K562 (cell line): ENCODE results near the gene SAPCD1. TPM values are rescaled to one million over a fixed set of nuclear protein-coding genes. Genes with fewer than 3 reads are reported as not detected.

Experiments used
- CTCFL ChIP-seq: IDR thresholded peaks from 2 replicates; pipeline ENCODE4 v1.6.1; 2011; ENCODE audit warnings: borderline replicate concordance, low read depth, mild to moderate bottlenecking, moderate library complexity, low read length; ENCODE audit not compliant: insufficient read depth, poor library complexity, severe bottlenecking
- ETV5 ChIP-seq: sonication (generic); formaldehyde crosslinking; IDR thresholded peaks from 2 replicates; pipeline ENCODE4 v1.4.0; 2020; ENCODE audit warnings: low read depth, mild to moderate bottlenecking, missing genetic modification reagents
- EZH2 ChIP-seq: IDR thresholded peaks from 2 replicates; pipeline ENCODE4 v1.6.1; 2012; ENCODE audit warnings: low read depth, mild to moderate bottlenecking, inconsistent platforms, low read length, borderline replicate concordance
- HLTF ChIP-seq: fragments of 450-650 bp; IDR thresholded peaks from 2 replicates; pipeline ENCODE4 v1.6.1; 2016
- HMGXB4 ChIP-seq: sonication (generic); formaldehyde crosslinking; IDR thresholded peaks from 2 replicates; pipeline ENCODE4 v1.8.1; 2023; ENCODE audit warnings: mild to moderate bottlenecking, missing genetic modification reagents
- ID3 ChIP-seq, 2 experiments: fragments of 250-450 bp in 1 of 2; fragments of 450-650 bp in 1 of 2; sonication (Bioruptor Pico) in 1 of 2; IDR thresholded peaks; 2 replicates each; pipeline versions ENCODE4 v1.6.1 to v1.8.0; 2016 to 2021; ENCODE audit warnings: mild to moderate bottlenecking in 2 of 2, moderate library complexity in 2 of 2, missing compliant biosample characterization in 1 of 2, missing genetic modification characterization in 1 of 2
- JUND ChIP-seq, 2 experiments: IDR thresholded peaks; 2 replicates in 1 of 2; 3 replicates in 1 of 2; pipeline ENCODE4 v1.6.1; 2011; ENCODE audit warnings: borderline replicate concordance in 2 of 2, low read depth in 2 of 2, low read length in 2 of 2, improper control_type of control experiment in 1 of 2, missing biosample characterization in 1 of 2, missing genetic modification characterization in 1 of 2, missing genetic modification reagents in 1 of 2
- NBN ChIP-seq: fragments of 450-650 bp; IDR thresholded peaks from 2 replicates; pipeline ENCODE4 v1.6.1; 2016; ENCODE audit warnings: low read depth, mild to moderate bottlenecking
- OTX1 ChIP-seq: fragments of 450-650 bp; formaldehyde crosslinking; IDR thresholded peaks from 2 replicates; pipeline ENCODE4 v1.4.0; 2022; ENCODE audit warnings: mild to moderate bottlenecking
- PTBP1 ChIP-seq: fragments of 200-400 bp; formaldehyde crosslinking; IDR thresholded peaks from 2 replicates; pipeline ENCODE4 v1.6.1; 2017; ENCODE audit warnings: low read depth, low read length
- RCOR1 ChIP-seq, 2 experiments: IDR thresholded peaks; 2 replicates each; pipeline ENCODE4 v1.6.1; 2012; ENCODE audit warnings: low read depth in 2 of 2, low read length in 2 of 2, borderline replicate concordance in 1 of 2, improper control_type of control experiment in 1 of 2
- RUNX1 ChIP-seq: sonication (generic); IDR thresholded peaks from 2 replicates; pipeline ENCODE4 v1.6.1; 2016; ENCODE audit warnings: antibody characterized with exemption, low read depth
- SMAD3 ChIP-seq: fragments of 450-650 bp; formaldehyde crosslinking; conservative IDR thresholded peaks from 2 replicates; pipeline ENCODE4 v1.4.0; 2020; ENCODE audit warnings: mild to moderate bottlenecking
- SP1 ChIP-seq: sonication (generic); formaldehyde crosslinking; IDR thresholded peaks from 2 replicates; pipeline ENCODE4 v1.8.1; 2022; ENCODE audit warnings: mild to moderate bottlenecking, missing genetic modification reagents
- TAF9B ChIP-seq: fragments of 450-650 bp; IDR thresholded peaks from 2 replicates; pipeline ENCODE4 v1.6.1; 2018; ENCODE audit warnings: mild to moderate bottlenecking; ENCODE audit not compliant: partially characterized antibody
- ZNF41 ChIP-seq: fragments of 250-450 bp; sonication (Bioruptor Pico); conservative IDR thresholded peaks from 2 replicates; pipeline ENCODE4 v1.4.0; 2020; ENCODE audit warnings: mild to moderate bottlenecking
- ZNF507 ChIP-seq: conservative IDR thresholded peaks from 2 replicates; pipeline ENCODE4 v1.6.1; 2017; ENCODE audit warnings: missing genetic modification characterization, missing compliant biosample characterization
- ZNF512 ChIP-seq: IDR thresholded peaks from 2 replicates; pipeline ENCODE4 v1.6.1; 2016; ENCODE audit warnings: missing genetic modification characterization, missing compliant biosample characterization
- ZNF830 ChIP-seq: fragments of 250-450 bp; sonication (Bioruptor Pico); IDR thresholded peaks from 2 replicates; pipeline ENCODE4 v1.5.0; 2021; ENCODE audit warnings: mild to moderate bottlenecking
- polyA plus RNA-seq, 8 experiments: library from polyadenylated mRNA; depleted of rRNA in 4 of 8; stranded (reverse) in 5 of 8; unstranded in 3 of 8; fragments of >200 nt; fragmentation: Nextera tagmentation in 2 of 8; fragmentation: Illumina TruSeq in 1 of 8; extraction: Ambion mirVana in 2 of 8; extraction: Trizol in 1 of 8; gene quantifications; 2 replicates each; pipeline versions ENCODE4 v1.2.1 to v1.2.3, GENCODE V29; 2011 to 2014; ENCODE audit warnings: inconsistent platforms in 1 of 8, missing spikeins in 1 of 8
- total RNA-seq, 7 experiments: library from RNA; depleted of rRNA in 6 of 7; stranded (reverse); fragments of >200 nt in 6 of 7; fragmentation: Illumina TruSeq in 2 of 7; extraction: Trizol in 2 of 7; gene quantifications; 2 replicates each; pipeline versions ENCODE4 v1.2.1 to v1.2.3, GENCODE V29; 2011 to 2021; ENCODE audit warnings: low replicate concordance in 1 of 7

Gene SAPCD1
- total and polyA plus RNA-seq, 9 of the 15 experiments (the other 6 are each of a cell fraction or from before 2014, with no cell fraction given): 2.6 to 30.2 (median 7.4) TPM

- TF ChIP-seq HMGXB4 (CRISPR knock-in tag) (peak; percentile 78), NBN (peak; percentile 92), ZNF830 (CRISPR knock-in tag) (no peak), TAF9B (no peak), SMAD3 (CRISPR knock-in tag) (peak; percentile 60; the same call in 1 of the 2 replicates), ETV5 (CRISPR knock-in tag) (peak; percentile 73; the same call in 1 of the 2 replicates), EZH2 (no peak), CTCFL (peak; percentile 96), ZNF507 (tag) (no peak), ZNF41 (CRISPR knock-in tag) (no peak), JUND (IDR thresholded peaks at IDR 0.05; ENCODE audit: borderline replicate concordance, low read depth, low read length) (peak; percentile 79), JUND (tag; IDR thresholded peaks at IDR 0.05; ENCODE audit: borderline replicate concordance, low read depth, low read length) (no peak; the same call in 1 of the 3 replicates), ZNF512 (peak; percentile 60), PTBP1 (0 out of 2 replicates have a peak, but pooled peaks have one; percentile 40), ID3 (CRISPR knock-in tag; IDR thresholded peaks at IDR 0.05) (no peak), ID3 (tag; IDR thresholded peaks at IDR 0.05) (peak; percentile 71; the same call in 1 of the 2 replicates), OTX1 (peak; percentile 92), HLTF (peak; percentile 90), SP1 (CRISPR knock-in tag) (peak; percentile 97), RCOR1 (IDR thresholded peaks at IDR 0.05; ENCODE audit: borderline replicate concordance in 1 of 2, low read depth in 2 of 2, low read length in 2 of 2) (peak in 1 of 2 experiments; percentile 95; a peak in 2 of 4 replicates), RUNX1 (peak; percentile 91; the same call in 1 of the 2 replicates)
These were observed 7.4 kb downstream of the SAPCD1 start (continued) for GRCh38 chr6:31769684-31770371.
